VCaP (cell line): Measurements from ENCODE around the gene FXYD5.

Source experiments
- H3K27ac ChIP-seq: fragments of 450-650 bp; 2 replicates; pipeline ENCODE4 v1.5.1; 2017
- CTCF ChIP-seq: fragments of 450-650 bp; conservative IDR thresholded peaks from 2 replicates; pipeline ENCODE4 v1.5.1; 2017; ENCODE audit warnings: mild to moderate bottlenecking, moderate library complexity

FXYD5 gene

GRCh38 chr19:35140962-35141836 lies 13.3 kb upstream of the FXYD5 start:
- H3K27ac ChIP-seq = peak overlapping the region; percentile 54
- TF ChIP-seq CTCF = peak; percentile 76

GRCh38 chr19:35141837-35142605 lies 12.5 kb upstream of the FXYD5 start:
- TF ChIP-seq CTCF = no peak
- H3K27ac ChIP-seq = peak overlapping the region; percentile 54

GRCh38 chr19:35142606-35143230 lies 11.8 kb upstream of the FXYD5 start:
- H3K27ac ChIP-seq = peak overlapping the region; percentile 54; the same call in 1 of the 2 replicates
- TF ChIP-seq CTCF = peak; percentile 87

- peak; percentile 57 for TF ChIP-seq CTCF
- peak within 1 kb of the TSS; percentile 54 for H3K27ac ChIP-seq
These were observed 11.3 kb upstream of the FXYD5 start, which contains the start of gene FXYD7 for GRCh38 chr19:35143231-35143715. FXYD7 (plus strand) TSS chr19:35143255; CDS start chr19:35143334, 79 bp downstream.

GRCh38 chr19:35143818-35144217 lies 10.7 kb upstream of the FXYD5 start:
- no peak for TF ChIP-seq CTCF
- no peak overlapping the region for H3K27ac ChIP-seq

GRCh38 chr19:35144259-35144599 lies 10.3 kb upstream of the FXYD5 start:
- no peak for TF ChIP-seq CTCF
- no peak overlapping the region for H3K27ac ChIP-seq
